ENCODE results near the gene SLC4A9.
A peak's percentile ranks its signal among the peaks of the same experiment; 100 is the strongest.
"Not testable (repeated sequence)": the region's sequence is repeated elsewhere in the genome, so short reads cannot be mapped to it uniquely, and the experiment has no call there.

The SLC4A9 gene

DNA sequence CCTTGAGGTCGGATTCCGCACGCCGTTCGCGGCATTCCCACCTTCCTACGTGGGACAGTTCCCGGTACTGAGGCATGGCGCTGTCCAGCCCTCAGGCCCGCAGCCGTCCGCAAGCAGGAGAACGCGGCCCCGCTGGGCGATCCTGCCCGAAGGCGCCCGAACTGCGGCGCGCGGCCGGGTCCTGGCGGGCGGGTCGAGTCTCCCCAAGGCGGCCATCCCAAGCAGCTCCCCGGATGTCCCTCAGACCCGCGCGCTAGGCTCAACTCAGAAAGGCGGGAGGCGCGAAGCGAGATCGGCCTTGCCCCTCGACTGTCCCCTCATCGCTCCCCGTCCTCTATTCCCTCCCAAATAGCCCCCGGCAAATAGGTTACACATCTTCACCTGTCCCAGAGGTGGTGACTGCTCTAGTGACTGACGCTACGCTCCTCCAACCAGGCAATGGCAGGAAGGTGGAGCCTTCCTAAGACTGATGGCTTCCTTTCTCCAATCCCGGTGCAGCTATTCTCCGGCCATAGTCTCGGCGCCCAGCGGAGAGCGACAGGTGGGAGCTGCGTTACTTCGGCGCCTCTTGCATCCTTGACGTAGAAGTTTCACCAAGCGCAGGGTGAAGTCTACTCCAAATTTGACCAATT, 40.9 kb downstream of the SLC4A9 start:
- DNase-seq (ENCODE audit: low read depth): peak; percentile 76

DNA sequence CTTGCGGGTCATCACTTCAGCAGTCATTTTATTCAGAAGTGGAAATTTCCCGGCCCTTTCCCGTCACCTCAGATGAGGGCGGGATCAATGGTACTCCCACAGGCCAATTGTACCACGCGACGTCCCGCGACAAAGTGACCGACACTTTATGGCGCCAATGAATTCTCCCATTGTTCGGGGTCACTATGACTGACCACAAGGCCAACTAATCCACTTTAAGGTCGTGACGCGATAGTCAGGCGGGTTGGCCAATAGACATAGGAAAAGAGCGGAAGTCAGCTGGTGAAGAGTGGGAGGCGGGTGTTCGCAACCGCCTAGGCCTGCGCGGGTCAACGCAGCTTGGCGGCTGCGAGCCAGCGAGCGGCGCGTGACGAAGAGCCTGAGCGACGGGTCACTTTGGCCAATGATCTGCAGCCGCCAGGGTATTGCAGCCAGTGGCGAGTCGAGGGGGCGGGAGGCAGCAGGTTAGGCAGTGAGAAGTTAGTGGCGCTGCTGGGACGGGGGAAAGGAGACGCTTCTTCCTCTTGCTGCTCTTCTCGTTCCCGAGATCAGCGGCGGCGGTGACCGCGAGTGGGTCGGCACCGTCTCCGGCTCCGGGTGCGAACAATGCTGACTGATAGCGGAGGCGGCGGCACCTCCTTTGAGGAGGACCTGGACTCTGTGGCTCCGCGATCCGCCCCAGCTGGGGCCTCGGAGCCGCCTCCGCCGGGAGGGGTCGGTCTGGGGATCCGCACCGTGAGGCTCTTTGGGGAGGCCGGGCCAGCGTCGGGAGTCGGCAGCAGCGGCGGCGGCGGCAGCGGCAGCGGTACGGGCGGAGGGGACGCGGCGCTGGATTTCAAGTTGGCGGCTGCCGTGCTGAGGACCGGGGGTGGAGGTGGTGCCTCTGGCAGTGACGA, 41.6 kb downstream of the SLC4A9 start, which contains the start of gene ANKHD1:
ANKHD1 (plus strand) TSS at position 472 of the 896 bp plus-strand sequence; CDS start at position 607, 135 bp downstream.
- DNase-seq (ENCODE audit: low read depth): peak; percentile 93

DNA sequence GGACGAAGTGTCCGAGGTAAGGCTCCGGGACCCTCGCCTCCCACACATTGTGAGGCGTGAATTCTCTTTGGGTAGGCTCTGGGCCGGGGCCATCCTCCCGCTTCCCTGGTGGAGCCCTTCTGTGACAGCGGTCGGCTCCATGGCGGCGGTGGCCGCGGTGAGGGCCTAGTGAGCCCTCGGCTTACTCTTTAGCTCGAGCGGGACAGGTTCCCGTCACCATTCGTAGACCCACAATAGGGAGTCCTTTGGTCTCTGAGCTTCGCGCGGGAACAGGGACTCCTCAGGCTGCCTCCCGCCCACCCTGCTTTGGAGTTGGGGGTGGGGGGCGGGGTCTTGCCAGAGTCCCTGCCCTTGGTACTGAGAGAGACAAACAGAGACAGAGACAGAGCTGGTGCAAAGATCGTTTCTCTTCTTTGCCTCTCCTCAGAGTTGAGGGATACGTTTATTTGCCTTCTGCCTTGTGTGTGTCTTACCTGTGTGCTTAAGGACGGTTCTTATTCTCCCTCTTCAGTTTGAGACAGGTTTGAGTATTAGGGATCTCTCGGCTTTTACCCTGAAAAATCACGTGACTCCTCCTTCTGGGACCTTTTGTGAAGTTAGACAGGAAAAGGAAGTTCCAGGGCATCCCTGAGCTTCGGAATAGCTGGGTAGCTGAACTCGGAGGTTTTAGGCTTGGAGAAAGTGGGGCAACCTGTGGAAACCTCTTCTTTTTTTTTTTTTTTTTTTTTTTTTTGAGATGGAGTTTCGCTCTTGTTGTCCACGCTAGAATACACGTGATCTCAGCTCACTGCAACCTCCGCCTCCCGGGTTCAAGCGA, 42.5 kb downstream of the SLC4A9 start:
- peak; percentile 27 for DNase-seq (ENCODE audit: low read depth)

DNA sequence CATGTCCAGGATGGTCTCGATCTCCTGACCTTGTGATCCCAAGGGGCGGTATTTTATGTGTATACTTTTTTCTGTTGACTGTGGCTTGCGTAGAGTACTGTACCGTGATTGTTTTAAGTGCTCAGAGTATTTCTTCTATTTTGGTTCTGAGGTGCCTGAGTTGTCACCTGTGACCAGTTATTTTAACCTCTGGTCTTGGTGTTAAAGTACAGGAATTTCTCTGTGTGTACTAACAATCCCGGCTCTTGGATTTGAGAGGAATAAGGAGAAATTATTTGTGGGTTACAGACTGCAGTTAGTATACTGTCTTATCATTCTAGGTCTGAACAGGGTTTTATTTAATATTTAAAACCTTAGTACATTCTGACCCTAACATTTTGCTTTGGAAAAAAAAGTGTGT, 43.6 kb downstream of the SLC4A9 start:
- no peak for DNase-seq (ENCODE audit: low read depth)

DNA sequence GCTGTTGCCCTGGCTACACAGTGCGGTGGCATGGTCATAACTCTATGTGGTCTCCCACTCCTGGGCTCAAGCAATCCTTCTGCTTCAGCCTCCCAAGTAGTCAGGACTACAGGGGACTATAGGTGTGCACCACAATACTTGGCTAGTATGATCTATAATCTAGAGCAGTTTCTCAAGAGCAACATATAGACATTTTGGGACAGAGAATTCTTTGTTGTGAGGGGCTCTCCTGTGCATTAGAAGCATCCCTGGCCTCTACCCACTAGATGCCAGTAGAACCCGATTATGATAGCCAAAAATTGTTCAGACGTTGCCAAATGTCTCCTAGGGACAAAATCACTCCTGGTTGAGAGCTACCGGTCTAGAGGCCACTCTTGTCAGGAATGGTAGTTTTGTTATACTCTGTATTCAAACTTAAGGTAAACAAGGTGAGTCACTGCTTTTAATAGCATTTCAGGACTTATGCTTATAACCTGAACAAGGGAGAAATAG, 48.8 kb downstream of the SLC4A9 start:
- DNase-seq (ENCODE audit: low read depth): no peak

DNA sequence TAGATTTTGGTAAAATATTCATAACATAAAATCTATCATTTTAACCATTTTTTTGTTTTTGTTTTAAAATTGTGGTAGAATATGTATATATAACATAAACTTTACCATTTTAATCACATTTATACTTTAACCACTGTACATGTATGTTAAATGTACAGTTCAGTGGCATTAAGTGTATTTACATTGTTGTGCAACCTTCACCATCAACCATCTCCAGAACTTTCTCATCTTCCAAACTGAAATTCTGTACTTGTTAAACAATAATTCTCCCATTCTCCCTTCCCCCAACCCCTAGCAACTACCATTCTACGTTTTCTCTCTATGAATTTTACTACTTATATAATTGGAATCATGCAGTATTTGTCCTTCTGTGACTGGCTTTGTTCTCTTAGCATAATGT, 53.2 kb downstream of the SLC4A9 start:
- no peak for DNase-seq (ENCODE audit: low read depth)

DNA sequence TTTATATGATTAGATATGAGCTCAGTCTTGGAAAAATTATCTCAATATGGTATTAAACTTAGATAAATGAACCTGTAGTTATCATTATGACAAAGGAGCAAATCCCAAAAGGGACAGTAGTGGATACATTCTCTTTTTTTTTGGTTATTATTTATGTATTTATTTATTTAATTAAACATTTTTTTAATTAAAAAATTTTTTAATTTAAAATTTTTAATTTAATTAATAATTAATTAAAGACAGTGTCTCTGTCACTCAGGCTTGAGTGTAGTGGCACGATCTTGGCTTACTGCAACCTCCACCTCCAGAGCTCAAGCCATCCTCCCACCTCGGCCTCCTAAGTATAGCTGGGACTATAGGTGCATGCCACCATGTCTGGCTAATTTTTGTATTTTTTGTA, 57.2 kb downstream of the SLC4A9 start:
- DNase-seq (ENCODE audit: low read depth): no peak

DNA sequence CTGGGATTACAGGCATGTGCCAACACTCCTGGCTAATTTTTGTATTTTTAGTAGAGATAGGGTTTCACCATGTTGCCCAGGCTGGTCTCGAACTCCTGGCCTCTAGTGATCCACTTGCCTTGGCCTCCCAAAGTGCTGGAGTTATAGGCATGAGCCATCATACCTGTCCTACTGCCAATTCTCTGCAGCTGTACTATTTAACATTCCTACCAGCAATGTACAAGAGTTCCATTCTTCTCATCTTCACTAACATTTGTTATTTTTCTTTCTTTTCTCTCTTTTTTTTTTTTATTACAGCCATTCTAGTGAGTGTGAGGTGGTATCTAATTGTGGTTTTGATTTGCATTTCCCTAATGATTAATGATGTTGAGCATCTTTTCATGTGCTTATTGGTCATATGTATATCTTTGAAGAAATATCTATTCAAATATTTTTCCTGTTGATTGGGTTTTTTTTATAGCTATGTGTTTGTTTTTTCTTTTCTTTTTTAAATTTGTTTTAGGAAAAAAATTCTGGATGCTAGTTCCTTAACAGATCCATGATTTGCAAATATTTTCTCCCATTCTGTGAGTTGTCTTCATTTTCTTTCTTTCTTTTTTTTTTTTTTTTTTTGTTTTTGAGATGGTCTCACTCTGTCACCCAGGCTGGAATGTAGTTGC, 59.0 kb downstream of the SLC4A9 start:
- no peak for DNase-seq (ENCODE audit: low read depth)

DNA sequence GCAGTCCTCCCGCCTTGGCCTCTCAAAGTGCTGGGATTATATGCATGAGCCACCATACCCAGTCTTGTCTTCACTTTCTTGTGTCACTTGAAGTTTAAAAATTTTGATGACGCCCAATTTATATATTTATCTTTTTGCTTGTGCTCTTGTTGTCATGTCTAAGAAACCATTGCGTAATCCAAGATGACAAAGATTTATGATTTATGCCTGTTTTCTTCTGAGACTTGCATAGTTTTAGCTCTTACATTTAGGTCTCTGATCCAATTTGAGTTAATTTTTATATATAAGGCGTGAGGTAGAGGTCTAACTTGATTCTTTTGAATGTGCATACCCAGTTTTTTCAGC, 60.2 kb downstream of the SLC4A9 start:
- DNase-seq (ENCODE audit: low read depth): no peak

DNA sequence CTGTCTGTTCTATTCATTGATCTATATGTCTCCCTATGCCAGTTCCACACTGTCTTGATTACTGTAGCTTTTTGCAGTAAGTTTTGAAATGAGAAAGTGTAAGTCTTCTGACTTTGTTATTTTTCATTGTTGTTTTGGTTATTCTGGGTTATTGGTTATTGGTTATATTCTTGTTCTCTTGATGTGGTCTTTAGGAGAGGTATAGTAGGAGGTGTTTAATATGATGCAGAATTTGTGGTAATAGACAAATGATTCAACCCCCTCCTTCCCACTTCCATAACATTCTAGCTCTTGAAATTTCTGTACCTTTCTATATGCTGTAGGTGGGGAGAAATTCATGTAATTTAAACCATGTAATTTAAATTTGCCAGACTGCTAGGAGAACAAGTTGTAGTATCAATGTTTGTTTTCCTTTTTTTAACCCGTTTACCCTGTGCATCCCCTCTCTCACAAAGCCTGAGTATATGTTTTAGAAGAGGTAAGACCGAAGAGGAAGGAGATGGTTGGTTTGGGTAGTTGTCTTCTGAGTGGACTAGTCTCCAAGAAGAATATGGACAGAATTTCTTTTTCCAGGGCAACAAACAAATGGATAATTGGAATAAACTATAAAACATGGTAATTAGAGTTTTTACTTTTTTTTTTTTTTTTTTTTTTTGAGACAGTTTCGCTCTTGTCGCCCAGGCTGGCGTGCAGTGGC, 60.8 kb downstream of the SLC4A9 start:
- no peak for DNase-seq (ENCODE audit: low read depth)

DNA sequence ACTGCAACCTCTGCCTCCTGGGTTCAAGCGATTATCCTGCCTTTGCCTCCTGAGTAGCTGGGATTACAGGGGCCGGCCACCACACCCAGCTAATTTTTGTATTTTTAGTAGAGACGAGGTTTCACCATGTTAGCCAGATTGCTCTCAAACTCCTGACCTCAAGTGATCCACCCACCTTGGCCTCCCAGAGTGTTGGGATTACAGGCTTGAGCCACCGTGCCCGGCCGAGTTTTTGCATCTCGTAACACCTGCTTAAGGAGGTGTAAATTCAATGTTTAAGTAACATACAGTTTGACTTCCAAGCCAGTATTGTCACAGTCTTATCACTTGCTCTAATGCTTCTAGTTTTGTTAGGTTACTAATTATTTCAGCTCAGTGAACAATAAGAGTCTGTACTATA, 61.4 kb downstream of the SLC4A9 start:
- not testable (repeated sequence) for DNase-seq (ENCODE audit: low read depth)

DNA sequence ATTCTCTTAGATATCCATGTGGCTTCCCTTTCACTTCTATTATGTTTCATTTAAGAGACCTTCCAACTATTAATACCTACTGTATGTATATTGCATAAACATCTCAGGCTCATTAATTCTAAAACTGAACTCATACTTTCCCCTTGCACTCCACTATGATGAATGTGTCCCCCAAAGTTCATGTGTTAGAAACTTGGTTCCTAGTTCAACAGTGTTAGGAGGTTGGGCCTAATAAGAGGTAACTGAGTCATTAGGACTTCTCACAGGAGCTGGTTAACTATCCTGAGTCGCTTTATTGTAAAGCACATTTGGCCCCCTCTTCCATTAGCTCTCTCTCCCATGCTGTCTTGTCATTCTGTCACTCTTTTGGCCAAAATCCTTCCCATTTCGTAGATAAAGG, 63.6 kb downstream of the SLC4A9 start:
- no peak for DNase-seq (ENCODE audit: low read depth)

DNA sequence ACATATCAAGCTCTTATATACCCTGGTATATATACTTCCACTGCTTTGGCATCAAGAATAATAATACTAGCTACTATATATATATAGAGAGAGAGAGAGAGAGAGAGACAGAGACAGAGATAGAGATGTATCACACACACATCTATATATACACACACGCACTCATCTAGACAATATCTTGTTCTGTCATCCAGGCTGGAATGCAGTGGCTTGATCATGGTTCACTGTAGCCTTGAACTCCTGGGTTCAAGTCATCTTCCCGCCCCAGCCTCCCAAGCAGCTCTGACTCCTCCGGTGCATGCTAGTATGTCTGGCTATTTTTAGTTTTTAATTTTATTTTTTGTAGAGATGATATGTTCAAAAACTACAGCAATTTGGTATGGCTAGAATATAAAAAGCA, 64.1 kb downstream of the SLC4A9 start:
- no peak for DNase-seq (ENCODE audit: low read depth)
